Heart right ventricle (tissue), 16 donors: ENCODE measurements around the gene GFER. TPM values are rescaled to one million over a fixed set of nuclear protein-coding genes. Genes with fewer than 3 reads are reported as not detected.

Experiments used
- ATAC-seq, 8 donors: fragments of 200-7000 bp; cut with Tn5 transposase; one replicate each; pipeline ENCODE4 v1.9.1; 2020; ENCODE audit warnings: mild to moderate bottlenecking in 8 of 8, moderate library complexity in 8 of 8, moderate number of reproducible peaks in 1 of 8
- DNase-seq, 2 donors: peaks; one replicate each; pipeline ENCODE4 v3.0.0-alpha.2; 2020
- H3K27ac ChIP-seq, 10 donors: fragments of 200-600 bp; sonication (generic) in 2 of 10; one replicate each; pipeline versions ENCODE4 v1.5.0 to v1.8.0; 2020 to 2022; ENCODE audit warnings: mild to moderate bottlenecking in 3 of 10
- H3K27me3 ChIP-seq, 7 donors: fragments of 200-600 bp; one replicate each; pipeline ENCODE4 v1.8.0; 2021 to 2022; ENCODE audit warnings: mild to moderate bottlenecking in 2 of 7
- H3K36me3 ChIP-seq, 9 donors: fragments of 200-600 bp; sonication (generic) in 1 of 9; one replicate each; pipeline versions ENCODE4 v1.5.0 to v1.8.0; 2020 to 2022; ENCODE audit warnings: mild to moderate bottlenecking in 2 of 9
- H3K4me1 ChIP-seq, 9 donors: fragments of 200-600 bp; sonication (generic) in 1 of 9; one replicate each; pipeline versions ENCODE4 v1.5.0 to v1.8.0; 2020 to 2022; ENCODE audit warnings: mild to moderate bottlenecking in 4 of 9
- H3K4me3 ChIP-seq, 10 donors: fragments of 200-600 bp; sonication (generic) in 2 of 10; one replicate each; pipeline versions ENCODE4 v1.5.0 to v1.8.0; 2020 to 2022; ENCODE audit warnings: mild to moderate bottlenecking in 7 of 10, moderate library complexity in 2 of 10
- H3K9me3 ChIP-seq, 11 donors: fragments of 200-600 bp in 10 of 11; sonication (generic) in 2 of 11; one replicate each; pipeline versions ENCODE4 v1.5.0 to v1.8.0; 2013 to 2022; ENCODE audit warnings: mild to moderate bottlenecking in 2 of 11, control low read depth in 1 of 11, moderate library complexity in 1 of 11
- CTCF ChIP-seq, 9 donors: fragments of 200-600 bp; sonication (generic) in 2 of 9; IDR thresholded peaks; one replicate each; pipeline versions ENCODE4 v1.5.0 to v1.8.0; 2021 to 2022; ENCODE audit warnings: antibody characterized with exemption in 9 of 9, mild to moderate bottlenecking in 5 of 9, moderate library complexity in 1 of 9
- WGBS, 2 donors: extraction: QIAGEN DNeasy Blood & Tissue Kit; methylation state at CpG; one replicate each; pipeline ENCODE4 v1.1.7; 2013; ENCODE audit warnings: inconsistent platforms in 1 of 2; 5-methylcytosine and 5-hydroxymethylcytosine counted together
- intact Hi-C, 10 donors: fragments of 100-400 bp; cut with DNase I; formaldehyde crosslinking; loops; one replicate each; pipeline versions ENCODE4 v1.11.1 to v1.14.2; 2022
- polyA plus RNA-seq, 2 donors: library from polyadenylated mRNA; stranded (reverse); fragments of 200-250 nt; gene quantifications; one replicate each; pipeline ENCODE4 v1.2.3, GENCODE V29; 2013
- total RNA-seq, 10 donors: library from RNA; stranded (reverse); fragmentation: NEBNext Ultra II Directional in 3 of 10; extraction: Animal tissue kit (Norgen Biotek cat#: 25700) in 3 of 10; gene quantifications; one replicate each; pipeline versions ENCODE4 v1.2.1 to v1.2.4, GENCODE V29; 2021 to 2023
- donor health status: Arrhythmogenic right ventricular cardiomyopathy.
- donor health status: ischemic (EF 13 %, LVEDD 7.1; RV severe dilation, severe dysfunction).
- donor health status: healthy with polysubstance abuse.
- donor health status: DM: no; HTN: yes; CAD: no.
- donor health status: DM: no; HTN: no; CAD: no.
- donor health status: ischemic (EF 25% LVEDD 6.9; RV normal size, moderate dysfunction).
- donor health status: ischemic (EF 25% LVEDD 5.7; RV mildly dilated, moderate dysfunction).
- donor health status: healthy.
- donor health status: DM: yes; HTN: yes; CAD: no.
- donor health status: Ischemic cardiomyopathy.
- donor health status: ischemic (EF 35%, LVEDD 5.7; RV mildly dilated, moderate dysfunction).
- donor health status: nonischemic (EF 11% LVEDD 7.7; RV severe dilation, severe dysfunction).
- donor health status: DM: yes; HTN: yes; CAD: no.
- donor health status: PGD.
- donor health status: ischemic (EF 29% LVEDD 5.4; RV normal size, mild dysfunction).
- donor health status: nonischemic (EF 23%, LVEDD 6.1; RV moderate dilation, normal function).

Gene GFER
- total and polyA plus RNA-seq, 12 donors, result 14.7 to 65.6 (median 24.8) TPM

GRCh38 chr16:1965396-1966001 lies 18.5 kb upstream of the GFER start:
- WGBS, 2 donors, result 23% methylated on average over 24 of the region's 24 CpGs
- Histone ChIP-seq H3K27ac (peak overlapping the region; percentile 80 to 100 (median 96)), H3K4me3 (peak overlapping the region; percentile 55 to 100 (median 92)), H3K27me3 (no peaks in the 10 kb centered on the region), H3K4me1 (peaks cover 7 to 48% (median 33%) of the 10 kb centered on the region in 9 donors), H3K9me3 (no peaks in the 10 kb centered on the region), H3K36me3 (peaks cover 0 to 34% (median 30%) of the 10 kb centered on the region in 9 donors)
- intact Hi-C loops, result no loop called here
- no peak for ATAC-seq
- TF ChIP-seq CTCF (IDR thresholded peaks at IDR 0.05), result no peak
- DNase-seq, result no peak

GRCh38 chr16:1966460-1966859 lies 17.5 kb upstream of the GFER start, which contains the start of gene RNF151:
Gene RNF151 (plus strand): TSS chr16:1966856. CDS start chr16:1966882, 26 bp downstream.
- no peak for TF ChIP-seq CTCF (IDR thresholded peaks at IDR 0.05)
- intact Hi-C loops, result no loop called here
- peak within 1 kb of the TSS in 9 of 10 donors; percentile 63 to 100 (median 93) for H3K4me3 ChIP-seq
- no peak for ATAC-seq
- peaks cover 9 to 48% (median 34%) of the 10 kb centered on the region in 9 donors for H3K4me1 ChIP-seq
- H3K27ac ChIP-seq, result peak within 1 kb of the TSS in 6 of 10 donors; percentile 91 to 100 (median 96)
- no peak for DNase-seq
- WGBS, 2 donors, result 97 to 98% methylated on average over 6 of the region's 6 CpGs
- H3K27me3 ChIP-seq, result no peaks in the 10 kb centered on the region
- no peaks in the 10 kb centered on the region for H3K9me3 ChIP-seq
- peaks cover 0 to 25% (median 22%) of the 10 kb centered on the region in 9 donors for H3K36me3 ChIP-seq

GRCh38 chr16:1968146-1968953 lies 15.6 kb upstream of the GFER start:
- no peak for ATAC-seq
- Histone ChIP-seq H3K27me3 (no peaks in the 10 kb centered on the region), H3K27ac (no peak overlapping the region), H3K4me3 (no peak overlapping the region), H3K36me3 (peaks cover 0 to 6% (median 3%) of the 10 kb centered on the region in 9 donors), H3K9me3 (no peaks in the 10 kb centered on the region), H3K4me1 (peaks cover 18 to 44% (median 38%) of the 10 kb centered on the region in 9 donors)
- 88% methylated on average over 41 of the region's 41 CpGs for WGBS, 2 donors
- no peak for TF ChIP-seq CTCF (IDR thresholded peaks at IDR 0.05)
- intact Hi-C loops, result no loop called here
- DNase-seq, result no peak

- ATAC-seq (peak; percentile 87 to 97 (median 96)), DNase-seq (peak; percentile 93 to 94)
- Histone ChIP-seq H3K4me3 (peak within 1 kb of the TSS; percentile 78 to 100 (median 91)), H3K36me3 (peaks cover 11 to 33% (median 28%) of the 10 kb centered on the region in 9 donors), H3K27ac (peak within 1 kb of the TSS; percentile 62 to 98 (median 88)), H3K4me1 (peaks cover 12 to 32% (median 21%) of the 10 kb centered on the region in 9 donors), H3K27me3 (peaks cover 0 to 22% (median 10%) of the 10 kb centered on the region in 7 donors), H3K9me3 (no peaks in the 10 kb centered on the region)
- intact Hi-C loops, result no loop called here
- TF ChIP-seq CTCF (IDR thresholded peaks at IDR 0.05), result no peak
- WGBS, 2 donors, result 0% methylated on average over 72 to 78 of the region's 78 CpGs
Observed at GRCh38 chr16:1971796-1972489, 12.1 kb upstream of the GFER start, which contains the start of gene TBL3. Gene TBL3 (plus strand): TSS chr16:1972053. CDS start chr16:1972165, 112 bp downstream.
